Stimulated activated naive CD8-positive, alpha-beta T cell treated with anti-CD3 and anti-CD28 coated beads, Interleukin-15, Interleukin-2, amounts not matched to agents 100 U/mL and 50 U/mL, for 24 hours (primary cell): ENCODE results near the gene MUC5B.

Experiments
- ATAC-seq: fragments of 150-1000 bp; cut with Tn5 transposase; one replicate; pipeline ENCODE4 v1.10.0; 2021
- DNase-seq: peaks from one replicate; pipeline ENCODE4 v3.0.0; 2021

MUC5B gene

DNA sequence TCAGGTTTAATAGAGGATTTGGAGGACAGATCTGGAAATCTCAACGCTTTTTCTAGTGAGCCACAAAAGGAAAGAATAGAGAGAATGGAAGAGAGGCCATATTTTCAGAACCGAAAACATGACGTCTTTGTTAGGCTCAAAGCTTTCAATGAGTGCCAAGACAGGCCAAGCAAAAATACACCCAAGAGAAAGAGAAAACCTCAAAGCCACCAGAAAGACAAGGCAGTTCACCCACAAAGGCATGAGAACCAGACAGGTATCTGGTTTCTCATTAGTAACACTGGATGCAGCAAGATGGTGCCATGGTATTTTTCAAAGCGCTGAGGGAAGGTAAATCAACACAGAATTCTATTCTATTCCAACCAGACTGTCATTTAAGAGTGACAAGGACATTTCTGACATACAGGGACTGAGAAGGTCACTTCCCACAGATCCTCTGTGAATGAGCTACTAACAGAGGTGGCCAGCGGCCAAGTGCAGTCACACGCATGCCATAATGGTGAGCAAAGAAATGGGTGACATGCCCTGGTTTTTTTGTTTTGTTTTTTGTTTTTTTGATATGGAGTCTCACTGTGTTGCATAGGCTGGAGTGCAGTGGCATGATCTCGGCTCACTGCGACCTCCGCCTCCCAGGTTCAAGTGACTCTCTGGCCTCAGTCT is 44.7 kb downstream of the MUC5B start:
- DNase-seq, result no peak
- ATAC-seq, result no peak

DNA sequence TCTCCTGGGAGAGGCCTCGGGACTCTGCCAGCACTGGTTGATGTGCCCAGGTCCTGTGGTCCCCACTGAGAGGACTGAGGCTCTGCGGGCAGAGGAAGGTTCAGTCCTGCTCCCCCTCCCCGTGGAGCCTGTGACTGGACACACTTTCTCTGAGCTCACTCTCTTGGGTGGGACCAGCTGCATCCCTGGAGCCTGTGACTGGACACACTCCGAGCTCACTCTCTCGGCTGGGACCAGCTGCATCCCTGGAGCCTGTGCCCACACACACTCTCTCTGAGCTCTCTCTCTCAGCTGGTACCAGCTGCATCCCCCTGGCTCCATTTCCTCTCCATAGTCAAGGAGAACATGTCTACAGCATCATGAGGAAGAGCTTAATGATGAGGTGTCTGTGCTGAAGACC is 47.1 kb downstream of the MUC5B start:
- DNase-seq, result no peak
- ATAC-seq, result no peak

DNA sequence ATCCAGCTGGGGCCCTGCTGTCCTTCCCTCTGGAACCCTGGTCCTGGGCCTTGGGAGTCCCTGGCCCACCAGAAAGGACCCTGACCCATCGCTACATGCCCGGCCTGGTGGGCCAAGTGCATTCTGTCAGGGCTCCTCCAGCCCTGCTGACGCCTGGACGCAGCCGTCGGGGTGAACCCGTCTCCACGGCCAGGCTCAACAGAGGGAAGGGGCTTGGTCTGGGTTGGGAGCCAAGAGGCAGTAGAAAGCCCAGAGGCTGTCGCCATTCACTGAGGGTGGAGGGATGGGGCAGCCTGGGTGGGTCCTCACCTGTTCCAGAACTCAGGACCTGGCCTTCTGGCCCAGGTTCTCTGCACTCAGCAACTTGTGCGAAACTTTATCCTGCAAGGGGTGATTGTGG is 47.6 kb downstream of the MUC5B start:
- DNase-seq, result no peak
- no peak for ATAC-seq

DNA sequence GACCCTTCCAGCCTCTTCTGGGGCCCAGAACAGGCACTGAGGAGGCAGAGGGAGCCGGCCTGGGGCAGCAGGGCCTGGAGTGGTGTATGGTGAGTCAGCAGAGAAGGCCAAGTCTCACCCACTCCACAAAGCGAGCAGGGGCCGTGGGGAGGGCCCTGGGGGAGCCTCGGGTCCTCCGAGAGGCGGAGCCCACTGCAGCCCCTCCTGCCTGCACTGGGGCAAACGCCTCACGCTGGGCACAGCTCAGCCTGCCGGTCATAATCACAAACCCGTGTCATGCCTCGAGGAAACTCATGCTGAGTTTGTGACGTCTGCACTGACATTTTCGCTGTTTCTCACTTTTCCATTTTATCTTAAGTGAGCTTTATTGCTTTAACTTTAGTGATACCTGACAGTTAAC is 48.1 kb downstream of the MUC5B start:
- DNase-seq, result no peak
- ATAC-seq, result no peak

DNA sequence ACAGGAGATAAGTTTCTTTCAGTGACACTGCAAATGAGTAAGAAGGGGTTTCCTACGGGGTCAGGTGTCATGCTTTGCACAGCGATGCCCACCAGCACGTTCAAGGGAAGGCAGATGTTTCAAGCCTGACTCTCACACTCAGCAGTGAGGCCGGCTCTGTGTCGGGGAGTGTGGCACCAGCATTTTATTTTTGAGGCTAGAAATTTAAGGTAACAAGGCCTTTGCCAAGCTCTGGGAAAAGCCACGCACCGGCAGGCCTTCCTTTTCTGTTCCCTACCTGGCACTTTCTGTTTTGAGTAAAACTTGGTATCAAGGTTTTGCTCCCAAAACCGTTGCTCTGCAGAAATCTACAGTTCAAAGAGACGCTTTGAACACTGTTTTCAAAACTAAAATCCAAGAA is 48.5 kb downstream of the MUC5B start:
- ATAC-seq (no peak), DNase-seq (no peak)

DNA sequence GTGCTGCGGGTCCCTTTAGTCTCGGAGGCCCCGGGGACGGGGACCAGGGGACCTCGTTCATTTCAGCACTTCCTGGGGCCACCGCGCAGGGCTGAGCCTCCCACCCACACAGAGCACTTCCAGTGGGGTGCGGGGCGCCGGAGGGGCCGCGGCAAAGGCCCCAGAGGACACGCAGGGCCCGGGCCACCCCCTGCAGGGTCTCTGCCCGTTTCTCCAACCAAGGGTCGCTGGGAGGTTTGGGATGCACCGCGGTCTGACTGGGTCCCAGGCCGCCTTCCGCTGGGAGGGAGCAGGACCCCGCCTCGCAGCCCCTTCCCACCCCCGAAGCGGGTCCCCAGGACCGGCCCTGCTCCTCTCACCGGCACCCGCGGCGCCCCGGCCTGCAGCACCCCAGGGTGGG is 49.1 kb downstream of the MUC5B start:
- ATAC-seq, result no peak
- DNase-seq, result no peak

DNA sequence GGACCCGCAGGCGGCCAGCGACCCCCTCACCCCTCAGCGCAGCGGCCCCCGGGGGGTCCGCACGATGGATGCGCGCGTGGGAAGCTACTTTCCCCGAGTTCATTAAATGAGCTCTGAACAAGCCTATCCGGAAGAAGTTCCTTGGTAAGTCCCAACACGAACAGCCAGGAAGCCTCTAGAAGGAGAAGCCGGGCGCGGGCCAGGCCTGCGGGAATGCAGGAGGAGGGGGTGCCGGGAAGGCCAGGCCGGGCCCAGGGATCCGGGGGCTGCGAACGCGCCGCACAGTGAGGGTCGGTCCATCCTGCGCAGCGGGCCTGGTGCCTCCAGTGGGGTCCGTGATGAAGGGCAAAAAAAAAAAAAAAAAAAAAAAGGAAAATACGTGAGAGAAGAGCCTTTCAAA is 49.7 kb downstream of the MUC5B start:
- no peak for ATAC-seq
- no peak for DNase-seq

DNA sequence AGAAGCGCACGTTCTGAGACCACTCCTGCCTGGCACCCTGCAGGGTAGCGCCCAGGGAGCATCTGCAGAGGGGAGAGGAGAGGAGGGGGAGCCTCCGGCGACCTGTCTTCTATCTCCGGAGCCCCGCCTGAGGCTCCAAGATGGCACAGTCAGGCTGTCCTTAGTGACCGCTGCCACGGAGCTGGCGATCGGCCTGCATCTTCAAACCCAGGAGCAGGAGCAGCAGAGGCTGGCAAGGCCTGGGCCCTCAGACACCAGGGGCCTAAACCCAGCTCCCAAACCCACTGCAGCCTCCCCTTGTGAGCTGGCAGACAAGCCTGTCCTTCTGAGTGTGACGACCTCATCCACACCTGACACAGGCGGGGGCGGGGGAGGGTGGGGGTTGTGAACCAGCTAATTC is 51.6 kb downstream of the MUC5B start:
- ATAC-seq, result no peak

DNA sequence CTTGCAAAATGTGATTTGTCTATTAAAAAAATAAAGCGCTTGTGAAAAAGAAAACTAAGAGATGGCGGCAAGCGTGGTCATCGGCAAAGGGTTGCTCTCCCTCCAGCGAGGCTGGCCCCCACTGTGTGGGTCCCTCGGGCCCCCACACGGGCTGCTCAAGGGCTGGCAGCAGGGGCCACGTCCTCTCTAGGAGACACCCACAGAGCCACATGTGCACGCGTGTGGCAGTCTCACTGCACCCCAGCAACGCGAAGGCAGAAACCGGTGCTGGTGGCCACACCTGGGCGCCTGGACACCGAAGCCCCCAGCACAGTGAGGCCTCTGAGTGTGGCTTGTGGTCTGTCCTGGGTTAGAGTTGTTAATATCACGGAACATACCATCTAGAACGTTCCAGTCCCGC is 52.2 kb downstream of the MUC5B start:
- no peak for DNase-seq
- ATAC-seq, result no peak

More for the DNA sequence above, 51.6 kb downstream of the MUC5B start:
- no peak for DNase-seq

DNA sequence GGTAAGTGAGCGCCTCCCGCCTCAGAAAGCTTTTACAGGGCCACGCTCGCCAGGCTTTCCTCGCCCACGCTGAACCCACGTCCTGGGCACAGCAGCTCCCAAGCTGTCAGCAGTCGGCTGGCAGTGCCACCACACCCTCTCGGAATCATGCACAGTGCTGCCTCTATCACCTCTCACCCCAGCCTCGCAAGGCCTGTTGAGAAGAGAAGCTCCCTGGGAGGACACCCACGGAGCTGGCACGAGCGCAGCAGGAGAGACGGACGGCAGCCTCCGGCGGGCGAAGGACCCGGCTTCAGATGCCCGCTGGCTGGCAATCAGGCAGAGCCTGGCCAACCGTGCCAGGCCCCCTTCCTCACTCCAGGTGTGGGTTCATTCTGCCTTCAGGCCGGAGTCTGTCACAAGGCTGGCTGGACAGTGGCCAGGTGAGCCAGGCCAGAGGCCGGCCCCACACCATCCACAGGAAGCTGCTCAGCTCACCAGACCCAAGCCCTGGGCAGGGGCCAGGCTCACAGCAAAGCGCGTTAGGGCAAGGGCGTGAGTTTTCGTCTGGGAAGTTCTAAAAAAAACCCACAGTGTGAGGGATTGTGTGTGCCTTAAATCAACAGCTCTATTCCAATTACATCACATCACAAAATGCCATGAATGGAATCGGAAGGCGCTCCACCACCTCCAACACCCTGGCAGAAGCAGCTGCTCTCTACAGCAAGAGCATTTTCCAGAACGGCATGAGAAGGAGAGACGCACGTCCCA is 53.4 kb downstream of the MUC5B start:
- ATAC-seq (no peak), DNase-seq (no peak)

DNA sequence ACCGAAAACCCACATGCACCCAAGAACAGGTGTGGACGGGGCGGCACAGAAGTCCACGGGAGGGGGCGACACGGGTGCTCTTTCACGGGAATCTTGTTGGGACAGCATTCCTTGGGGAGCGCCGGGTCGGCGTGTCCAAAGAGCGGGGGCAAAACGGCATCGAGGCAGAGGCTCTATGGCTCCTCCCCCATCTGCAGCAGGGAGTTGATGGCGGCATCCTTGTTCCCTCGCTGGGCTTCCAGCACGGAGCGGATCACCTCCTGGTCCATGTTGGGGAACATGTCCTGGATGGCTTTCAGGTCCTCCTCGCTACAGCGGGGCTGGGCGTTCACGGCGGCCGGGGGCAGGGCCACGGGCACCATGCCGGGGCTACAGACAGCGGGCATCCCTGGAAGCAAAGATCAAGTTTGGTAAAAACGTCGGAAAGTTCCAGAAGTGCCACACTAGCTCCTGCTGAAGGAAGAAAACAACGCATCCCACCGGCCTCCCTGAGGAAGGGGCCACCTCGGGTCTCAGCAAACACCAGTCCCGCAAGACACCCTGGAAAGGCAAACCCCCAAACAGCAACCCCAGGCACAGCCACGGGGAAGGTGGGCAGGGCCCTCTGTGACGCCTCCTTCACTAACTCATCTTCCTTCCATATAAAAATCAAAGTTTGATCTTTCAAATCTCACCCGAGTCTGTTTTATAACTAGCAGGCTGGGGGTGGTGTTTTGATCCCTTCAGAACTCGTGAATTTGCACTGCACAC is 54.2 kb downstream of the MUC5B start:
- ATAC-seq (no peak), DNase-seq (no peak)

DNA sequence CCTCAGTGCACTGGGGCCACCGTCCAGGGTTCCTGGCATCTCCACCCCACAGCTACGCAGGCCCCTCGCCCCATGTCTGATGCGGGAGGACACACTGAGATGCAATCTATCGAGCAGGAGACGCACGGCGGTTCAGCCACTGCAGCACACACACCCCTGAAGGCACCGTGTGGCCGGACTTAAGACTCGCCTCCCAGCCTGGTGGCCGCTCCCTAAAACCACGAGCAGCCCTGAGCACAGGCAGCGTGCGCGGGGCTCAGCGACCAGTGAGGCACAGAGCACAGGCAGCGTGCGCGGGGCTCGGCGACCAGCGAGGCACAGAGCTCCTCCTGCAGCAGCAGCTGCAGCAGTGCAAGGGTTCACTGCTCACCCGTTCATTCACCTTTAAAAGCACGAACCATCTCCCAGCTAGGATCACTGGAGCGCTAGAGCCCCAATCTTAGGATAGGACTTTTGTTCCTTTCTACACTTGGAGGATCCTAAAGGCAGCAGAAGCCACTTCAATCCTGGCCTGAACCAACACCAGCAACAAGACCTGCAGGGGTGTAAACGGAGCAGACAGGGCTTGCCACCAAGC is 55.2 kb downstream of the MUC5B start:
- ATAC-seq, result no peak
- DNase-seq, result no peak

DNA sequence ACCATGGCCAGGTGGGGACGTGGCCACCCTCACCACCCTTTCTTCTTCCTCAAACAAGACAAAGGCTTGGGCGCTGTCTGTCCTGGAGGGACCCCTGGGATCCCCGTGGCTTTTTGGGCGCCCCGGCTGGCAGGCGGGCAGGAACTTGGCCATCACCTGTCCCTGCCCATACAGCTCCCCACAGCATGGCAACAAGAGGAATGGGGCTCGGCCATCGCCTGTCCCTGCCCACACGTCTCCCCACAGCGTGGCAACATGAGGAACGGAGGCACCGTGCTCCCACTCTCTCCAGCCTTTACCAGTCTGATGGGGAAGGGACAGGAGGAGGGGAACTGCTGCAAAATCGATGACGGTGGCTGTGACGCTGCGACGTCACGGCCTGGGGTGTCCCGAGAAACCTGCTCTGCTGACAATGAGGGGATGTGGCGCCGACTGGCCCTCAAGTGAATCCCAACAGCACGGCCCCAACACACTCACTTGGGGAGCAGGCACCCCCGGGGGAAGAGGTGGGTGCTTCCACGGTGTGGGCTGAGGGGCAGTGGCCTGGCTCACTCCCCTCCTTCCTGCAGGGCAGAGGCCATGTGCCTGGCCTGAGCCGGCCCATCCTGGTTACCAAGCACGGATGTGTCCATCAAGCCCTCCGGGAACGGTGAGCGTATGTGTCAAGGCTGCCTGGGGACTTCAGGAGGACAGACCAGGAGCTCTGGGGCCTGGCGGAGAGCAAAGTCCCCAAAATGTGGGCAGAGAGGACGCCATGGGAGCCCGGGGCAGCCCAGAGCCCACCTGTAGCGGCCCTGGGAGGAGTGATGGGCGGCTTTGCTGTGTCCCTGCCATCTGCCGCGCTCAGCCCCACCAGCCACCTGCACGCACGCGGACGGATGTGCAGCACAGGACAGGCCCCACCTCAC is 56.2 kb downstream of the MUC5B start:
- DNase-seq, result no peak
- ATAC-seq, result no peak

DNA sequence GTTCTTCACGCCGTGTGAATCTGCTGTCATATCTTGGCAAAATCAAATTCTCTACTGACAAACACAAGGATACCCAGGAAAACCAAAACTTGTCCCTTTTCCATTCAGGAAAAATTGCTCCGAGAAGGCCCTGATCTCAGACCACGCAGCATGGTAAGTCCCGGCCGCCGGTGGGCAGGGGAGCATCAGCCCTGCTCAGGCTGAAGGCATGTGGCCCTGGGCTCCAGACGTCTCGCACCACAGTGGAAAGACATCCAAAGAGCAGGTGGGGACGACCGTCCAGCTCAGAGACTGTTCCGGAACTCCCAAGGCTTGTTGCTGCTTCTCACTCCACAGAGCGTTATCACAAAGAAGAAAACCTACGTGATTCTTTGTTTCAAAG is 56.8 kb downstream of the MUC5B start:
- no peak for ATAC-seq
- DNase-seq, result no peak

DNA sequence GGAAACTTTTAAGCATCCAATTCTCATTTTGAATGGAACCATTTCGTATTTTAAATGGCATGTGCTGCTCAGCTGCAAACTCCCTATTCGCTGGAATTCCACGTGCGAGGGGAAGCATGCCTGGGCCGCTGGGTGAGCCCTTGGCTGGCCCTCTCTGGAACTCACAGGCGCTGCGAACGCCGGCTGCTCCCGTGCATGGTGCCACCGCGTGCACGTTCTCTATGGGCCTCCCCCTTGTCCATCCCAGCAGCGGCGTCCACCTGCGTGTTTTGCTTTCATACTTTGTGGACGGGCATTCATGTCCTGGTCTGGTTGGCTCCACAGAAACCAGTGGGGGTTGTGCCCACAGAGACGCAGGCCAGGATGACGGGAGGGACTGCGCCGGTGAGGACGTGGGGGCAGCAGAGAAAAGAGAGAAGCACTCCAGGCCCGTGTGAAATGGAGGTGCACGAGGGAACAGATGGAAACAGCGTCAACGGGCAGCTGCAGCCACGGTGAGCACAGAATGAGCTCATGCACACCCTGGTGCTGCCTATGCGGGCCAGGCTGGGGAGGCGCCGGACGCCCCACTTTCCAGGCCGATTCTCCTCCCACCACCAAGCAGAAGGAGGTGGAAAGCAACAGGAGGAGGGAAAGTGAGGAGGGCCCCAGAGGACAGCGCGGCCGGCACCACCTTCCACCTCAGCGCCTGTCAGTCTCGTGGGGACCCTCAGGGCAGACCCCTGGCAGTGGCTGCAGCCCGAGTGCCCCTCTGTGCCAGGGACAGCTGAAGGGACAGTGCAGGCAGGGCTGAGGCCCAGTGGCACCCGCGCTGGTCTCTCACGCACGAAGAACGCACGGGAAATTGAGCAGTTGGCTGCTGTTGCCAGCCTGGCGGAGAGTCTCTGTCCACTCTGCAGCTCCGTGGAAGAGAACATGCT is 57.5 kb downstream of the MUC5B start:
- DNase-seq, result no peak
- no peak for ATAC-seq

DNA sequence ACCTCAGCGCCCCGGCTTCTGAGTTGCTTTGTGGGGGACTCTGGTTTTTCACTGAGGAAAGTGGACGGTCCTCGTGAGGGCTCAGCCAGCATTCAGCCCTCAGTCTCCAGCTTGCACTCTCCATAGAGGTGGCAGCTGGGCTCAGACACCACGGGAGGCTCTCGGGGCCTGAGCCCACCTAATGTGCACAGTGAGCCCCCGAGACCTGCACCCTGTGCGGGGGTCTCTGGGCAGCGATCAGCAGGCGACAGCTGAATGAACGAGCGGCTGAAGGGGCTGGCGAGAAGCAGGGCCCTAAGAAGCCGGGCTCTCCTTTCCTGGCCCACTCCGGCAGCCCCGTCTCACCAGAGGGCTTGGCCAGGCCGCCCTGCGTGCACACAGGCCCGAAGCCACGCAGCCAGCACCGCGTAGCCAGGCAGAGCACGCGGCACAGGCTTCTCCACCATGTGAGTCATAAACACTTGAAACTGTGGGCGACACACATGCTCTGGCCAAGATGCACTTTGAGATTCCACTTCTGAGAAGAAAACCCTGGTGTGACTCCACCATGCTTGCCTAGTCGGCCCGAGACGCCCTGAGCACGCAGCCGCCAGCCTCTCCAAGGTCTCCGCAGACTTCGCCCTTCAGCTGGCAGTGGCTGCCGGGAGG is 58.6 kb downstream of the MUC5B start:
- ATAC-seq, result no peak
- DNase-seq, result no peak

DNA sequence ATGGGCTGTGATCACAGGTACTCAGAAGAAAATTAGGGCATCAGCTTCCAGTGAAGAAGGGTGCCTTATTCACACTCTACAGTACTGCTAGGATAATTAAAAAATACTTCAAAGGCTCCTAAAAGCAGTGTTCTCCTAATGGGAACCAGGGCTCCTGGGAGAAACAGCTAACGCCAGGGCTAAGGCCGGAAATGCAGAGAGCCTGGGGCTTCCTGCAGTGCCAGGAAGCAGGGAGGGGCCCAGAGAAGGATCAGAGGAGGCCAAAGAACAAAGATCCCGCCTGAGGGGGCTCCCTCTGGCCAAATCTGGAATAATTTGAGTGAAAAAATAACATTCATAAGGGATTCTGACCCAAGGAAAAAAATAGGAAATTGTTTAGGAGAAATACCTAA is 59.1 kb downstream of the MUC5B start:
- DNase-seq (no peak), ATAC-seq (no peak)

DNA sequence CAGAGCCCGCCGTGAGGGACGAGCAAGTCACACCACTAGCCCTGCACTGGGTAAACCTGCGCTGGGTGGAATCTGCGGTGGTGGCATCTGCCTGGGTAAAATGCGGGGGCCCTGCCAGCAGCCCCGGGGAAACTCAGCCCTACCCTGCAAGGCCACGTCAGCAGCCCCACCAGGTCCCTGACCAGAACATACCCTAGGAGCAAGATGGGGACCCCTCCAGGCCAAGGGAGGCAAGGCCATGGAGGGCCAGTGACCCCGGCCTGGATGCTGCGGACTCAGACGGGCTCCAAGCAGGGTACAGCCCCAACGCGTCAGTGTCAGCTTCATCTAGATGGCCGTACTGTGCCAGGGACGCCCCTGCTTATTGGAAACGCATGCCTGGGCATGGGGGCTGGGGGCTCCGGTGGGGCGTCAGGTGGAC is 60.2 kb downstream of the MUC5B start:
- no peak for DNase-seq
- ATAC-seq, result no peak

DNA sequence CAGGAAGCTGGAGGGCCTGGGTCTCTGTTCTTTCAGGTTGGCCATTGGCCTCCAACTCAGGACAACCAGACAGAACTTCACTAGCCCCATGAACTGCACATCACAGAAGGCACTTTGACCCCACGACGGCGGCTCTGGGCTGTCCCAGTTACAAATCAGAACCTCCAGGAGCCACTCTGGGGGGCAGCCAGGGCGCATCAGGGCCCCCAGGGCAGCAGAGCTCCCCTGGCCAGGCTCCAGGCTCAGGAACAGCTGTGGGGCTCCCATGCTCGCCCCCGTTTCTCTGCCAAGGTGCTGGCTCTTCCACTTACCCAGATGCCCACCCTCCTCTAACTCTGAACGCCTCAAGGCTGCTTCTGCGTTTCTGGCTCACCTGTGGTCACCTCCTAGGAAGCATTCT is 61.0 kb downstream of the MUC5B start:
- DNase-seq, result no peak
- ATAC-seq, result no peak

DNA sequence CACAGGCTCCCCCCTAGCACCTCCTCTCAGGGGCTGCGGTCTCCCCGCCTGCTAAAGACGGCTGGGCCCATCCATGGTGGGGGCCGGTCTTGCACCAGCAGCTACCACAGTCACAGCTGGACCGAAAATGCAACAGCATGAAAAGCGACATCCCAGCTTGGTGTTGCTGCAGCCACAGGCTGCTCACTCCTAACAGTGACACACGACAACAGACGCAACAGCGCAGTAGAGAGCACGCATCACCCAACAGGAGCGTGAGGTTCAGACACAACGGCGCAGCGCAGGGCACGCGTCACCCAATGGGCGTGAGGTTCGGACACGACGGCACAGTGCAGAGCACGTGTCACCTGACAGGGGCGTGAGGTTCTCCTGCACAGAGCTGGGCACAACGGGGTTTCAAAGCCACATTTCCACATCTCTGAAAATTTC is 62.5 kb downstream of the MUC5B start:
- no peak for DNase-seq
- ATAC-seq, result no peak
